Hepatocyte (in vitro differentiated cells): ENCODE measurements around the gene GPRIN1.

Experiments
- CTCF ChIP-seq: fragments of 200-600 bp; sonication (generic); IDR thresholded peaks from 2 replicates; pipeline ENCODE4 v1.5.1; 2016; ENCODE audit warnings: antibody characterized with exemption, mild to moderate bottlenecking; ENCODE audit not compliant: poor library complexity
- EZH2 ChIP-seq: fragments of 200-600 bp; sonication (generic); IDR thresholded peaks from 2 replicates; pipeline ENCODE4 v1.6.1; 2016; ENCODE audit warnings: antibody characterized with exemption, mild to moderate bottlenecking, borderline replicate concordance
- EZH2phosphoT487 ChIP-seq: fragments of 200-600 bp; sonication (generic); IDR thresholded peaks from one replicate; pipeline ENCODE4 v1.6.1; 2018; ENCODE audit warnings: antibody characterized with exemption, mild to moderate bottlenecking, low read depth, moderate library complexity; ENCODE audit not compliant: unreplicated experiment, severe bottlenecking

- TF ChIP-seq CTCF = no peak
- TF ChIP-seq EZH2phosphoT487 = no peak
- TF ChIP-seq EZH2 = no peak
Measured at GRCh38 chr5:176640616-176641015, 30.7 kb upstream of the GPRIN1 start.
